BE2C (cell line): ENCODE data around the gene COQ9.

ENCODE experiments used
- DNase-seq: peaks from one replicate; pipeline ENCODE4 v3.0.0-alpha.2; 2020
- H3K27me3 ChIP-seq: fragments of 250-450 bp; sonication (Bioruptor Pico); 2 replicates; pipeline ENCODE4 v1.5.1; 2020; ENCODE audit warnings: mild to moderate bottlenecking
- H3K36me3 ChIP-seq: fragments of 250-450 bp; sonication (Bioruptor Pico); 2 replicates; pipeline ENCODE4 v1.5.1; 2020; ENCODE audit warnings: mild to moderate bottlenecking
- H3K4me1 ChIP-seq: fragments of 250-450 bp; sonication (Bioruptor Pico); 2 replicates; pipeline ENCODE4 v1.5.1; 2020
- H3K4me3 ChIP-seq: 2 replicates; pipeline ENCODE4 v1.5.1; 2011; ENCODE audit warnings: low read depth, low read length
- H3K9me3 ChIP-seq: fragments of 250-450 bp; sonication (Bioruptor Pico); 2 replicates; pipeline ENCODE4 v1.5.1; 2020
- TF ChIP-seq, protein P1 (sequence below): IDR thresholded peaks from 2 replicates; pipeline ENCODE4 v1.5.1; 2012; ENCODE audit warnings: mild to moderate bottlenecking, low read depth, low read length

COQ9 gene

DNA sequence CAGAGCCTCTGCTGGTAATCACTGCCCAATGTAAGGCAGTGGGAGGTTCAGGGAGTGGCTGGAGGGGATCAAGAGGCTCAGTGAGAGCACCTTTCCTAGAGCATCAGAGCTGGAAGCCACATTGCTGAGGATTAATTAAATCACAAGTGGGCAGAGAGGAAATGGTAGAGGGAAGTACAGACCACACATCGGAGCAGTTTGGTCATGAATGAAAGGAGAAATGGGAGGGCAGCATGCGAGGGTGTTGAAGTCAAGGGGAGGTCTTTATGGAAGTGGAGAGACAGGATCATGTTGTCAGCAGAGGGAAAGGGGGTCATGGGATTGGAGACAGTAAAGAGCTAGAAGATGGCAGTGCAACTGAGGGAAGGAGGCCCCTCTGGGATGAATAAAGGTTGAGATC, 40.4 kb upstream of the COQ9 start:
- no peak for DNase-seq
- TF ChIP-seq, protein P1, sequence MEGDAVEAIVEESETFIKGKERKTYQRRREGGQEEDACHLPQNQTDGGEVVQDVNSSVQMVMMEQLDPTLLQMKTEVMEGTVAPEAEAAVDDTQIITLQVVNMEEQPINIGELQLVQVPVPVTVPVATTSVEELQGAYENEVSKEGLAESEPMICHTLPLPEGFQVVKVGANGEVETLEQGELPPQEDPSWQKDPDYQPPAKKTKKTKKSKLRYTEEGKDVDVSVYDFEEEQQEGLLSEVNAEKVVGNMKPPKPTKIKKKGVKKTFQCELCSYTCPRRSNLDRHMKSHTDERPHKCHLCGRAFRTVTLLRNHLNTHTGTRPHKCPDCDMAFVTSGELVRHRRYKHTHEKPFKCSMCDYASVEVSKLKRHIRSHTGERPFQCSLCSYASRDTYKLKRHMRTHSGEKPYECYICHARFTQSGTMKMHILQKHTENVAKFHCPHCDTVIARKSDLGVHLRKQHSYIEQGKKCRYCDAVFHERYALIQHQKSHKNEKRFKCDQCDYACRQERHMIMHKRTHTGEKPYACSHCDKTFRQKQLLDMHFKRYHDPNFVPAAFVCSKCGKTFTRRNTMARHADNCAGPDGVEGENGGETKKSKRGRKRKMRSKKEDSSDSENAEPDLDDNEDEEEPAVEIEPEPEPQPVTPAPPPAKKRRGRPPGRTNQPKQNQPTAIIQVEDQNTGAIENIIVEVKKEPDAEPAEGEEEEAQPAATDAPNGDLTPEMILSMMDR = no peak
- Histone ChIP-seq H3K36me3 (no peaks in the 10 kb centered on the region), H3K9me3 (peaks cover 2% of the 10 kb centered on the region; the same call in 1 of the 2 replicates), H3K27me3 (no peaks in the 10 kb centered on the region), H3K4me3 (no peak overlapping the region), H3K4me1 (no peaks in the 10 kb centered on the region; the same call in 1 of the 2 replicates)

DNA sequence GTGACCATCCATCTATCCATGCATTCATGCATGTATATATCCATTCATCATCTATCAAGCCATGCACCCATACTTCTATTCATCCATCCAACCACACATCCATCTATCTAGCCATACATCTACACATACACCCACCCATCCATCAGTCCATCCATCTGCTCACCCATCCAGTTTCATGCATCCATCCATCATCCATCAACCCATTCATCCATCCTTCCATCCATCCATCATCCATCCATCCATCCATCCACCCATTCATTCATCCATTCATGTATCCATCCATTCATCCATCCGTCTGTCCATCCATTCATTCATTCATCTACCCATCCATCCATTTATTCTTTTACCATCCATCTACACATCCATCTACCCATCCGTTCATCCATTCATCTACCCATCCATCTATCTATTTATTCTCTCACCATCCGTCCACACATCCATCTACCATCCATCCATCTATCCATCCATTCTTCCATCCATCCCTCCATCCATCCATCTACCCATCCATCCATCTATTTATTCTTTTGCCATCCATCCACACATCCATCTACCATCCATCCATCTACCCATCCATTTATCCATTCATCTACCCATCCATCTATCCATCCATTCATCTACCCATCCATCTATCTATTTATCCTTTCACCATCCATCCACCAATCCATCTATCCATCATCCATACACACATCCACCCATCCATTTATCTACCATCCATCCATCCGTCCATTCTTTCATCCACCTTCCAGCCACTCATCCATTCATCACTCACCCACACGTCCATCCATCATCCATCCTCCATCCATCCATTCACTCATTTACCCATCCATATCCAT, 39.5 kb upstream of the COQ9 start:
- Histone ChIP-seq H3K4me1 (no peaks in the 10 kb centered on the region; the same call in 1 of the 2 replicates), H3K4me3 (no peak overlapping the region), H3K27me3 (no peaks in the 10 kb centered on the region), H3K9me3 (peaks cover 2% of the 10 kb centered on the region; the same call in 1 of the 2 replicates), H3K36me3 (no peaks in the 10 kb centered on the region)
- DNase-seq = no peak
- TF ChIP-seq, protein P1 = no peak

- TF ChIP-seq, protein P1 = no peak
- Histone ChIP-seq H3K9me3 (peaks cover 2% of the 10 kb centered on the region; the same call in 1 of the 2 replicates), H3K36me3 (no peaks in the 10 kb centered on the region), H3K4me1 (no peaks in the 10 kb centered on the region; the same call in 1 of the 2 replicates), H3K4me3 (no peak overlapping the region), H3K27me3 (no peaks in the 10 kb centered on the region)
- DNase-seq = no peak
These were observed 38.2 kb upstream of the COQ9 start for GRCh38 chr16:57409065-57409464.

DNA sequence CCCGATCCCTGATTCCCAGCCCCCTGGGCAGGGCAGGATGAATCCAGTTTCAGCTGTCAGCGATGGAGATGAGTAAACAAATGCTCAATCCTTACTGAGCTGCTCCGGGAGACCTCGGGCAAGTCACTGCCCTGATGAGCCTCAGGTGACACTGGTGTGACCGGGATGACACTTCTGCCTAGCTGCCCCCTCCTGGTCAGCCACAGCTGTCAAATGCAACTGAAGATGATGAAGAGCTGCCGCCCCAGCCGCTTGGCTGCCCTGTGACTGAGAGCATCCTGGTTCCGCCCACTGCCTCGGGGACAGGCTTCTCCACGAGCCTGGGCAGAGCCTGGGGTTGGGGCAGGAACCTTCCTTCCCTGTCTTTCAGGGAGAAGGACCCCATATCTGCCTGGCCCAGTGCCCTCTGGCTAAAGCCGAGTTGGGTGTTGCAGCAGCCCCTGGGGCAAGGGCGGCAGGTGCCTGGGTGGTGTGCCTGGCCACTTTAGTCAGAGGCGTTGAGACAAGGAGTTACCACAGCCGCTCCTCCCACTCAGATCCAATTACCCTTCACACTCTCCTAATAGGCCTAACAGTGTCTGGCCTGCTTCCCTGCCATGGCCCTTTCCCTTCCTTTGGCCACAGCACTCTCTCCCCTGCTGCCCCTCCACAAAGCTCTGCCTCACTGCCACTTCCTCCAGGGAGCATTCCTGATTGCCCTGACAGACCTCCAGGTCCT, 37.2 kb upstream of the COQ9 start:
- no peak overlapping the region for H3K4me3 ChIP-seq
- no peaks in the 10 kb centered on the region for H3K36me3 ChIP-seq
- H3K9me3 ChIP-seq = peaks cover 2% of the 10 kb centered on the region; the same call in 1 of the 2 replicates
- H3K27me3 ChIP-seq = no peaks in the 10 kb centered on the region
- peak; percentile 35 for DNase-seq
- TF ChIP-seq, protein P1 = 0 out of 2 replicates have a peak, but pooled peaks have one; percentile 2
- H3K4me1 ChIP-seq = no peaks in the 10 kb centered on the region; the same call in 1 of the 2 replicates

DNA sequence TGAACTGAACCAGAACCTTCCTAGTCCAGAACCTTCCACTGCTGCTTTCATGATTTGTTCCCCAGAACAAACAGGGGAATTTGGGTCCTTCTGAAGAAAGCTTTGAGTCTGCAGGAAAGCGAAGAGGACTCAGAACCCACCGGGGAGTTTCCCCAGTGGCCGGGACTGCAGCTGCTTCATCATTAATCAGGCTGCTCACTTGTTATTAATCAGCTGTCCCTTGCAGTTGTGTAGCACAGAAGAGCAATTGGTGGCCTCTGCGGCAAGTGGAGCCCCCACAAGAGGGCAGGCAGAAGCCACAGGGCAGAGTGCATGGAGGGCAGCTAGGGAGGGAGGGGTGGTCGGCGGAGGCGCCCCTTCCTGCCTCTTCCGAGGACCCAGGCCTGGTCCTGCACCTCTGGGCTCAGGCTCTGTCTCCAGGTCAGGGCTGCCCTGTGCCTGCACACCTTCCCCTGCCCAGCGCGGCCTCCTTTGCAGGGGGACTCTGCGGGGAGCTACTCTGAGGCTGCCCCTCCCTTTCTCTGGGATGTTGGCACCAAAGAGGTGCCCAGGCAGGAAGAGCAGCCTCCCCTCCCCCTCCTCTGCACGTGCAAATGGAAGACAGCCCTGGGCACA, 35.8 kb upstream of the COQ9 start:
- H3K4me1 ChIP-seq = peaks cover 2% of the 10 kb centered on the region
- no peak overlapping the region for H3K4me3 ChIP-seq
- TF ChIP-seq, protein P1 = no peak
- H3K27me3 ChIP-seq = no peaks in the 10 kb centered on the region
- DNase-seq = no peak
- H3K36me3 ChIP-seq = no peaks in the 10 kb centered on the region
- H3K9me3 ChIP-seq = peaks cover 2% of the 10 kb centered on the region; the same call in 1 of the 2 replicates
